Lung (tissue), 16 donors: ENCODE data around the gene NUDT21. TPM values are rescaled to one million over a fixed set of nuclear protein-coding genes. Genes with fewer than 3 reads are reported as not detected.

Source experiments
- ATAC-seq: fragments of 200-7000 bp; cut with Tn5 transposase; one replicate; pipeline ENCODE4 v1.9.1; 2020; ENCODE audit warnings: moderate number of reproducible peaks; ENCODE audit not compliant: insufficient read depth, low FRiP score
- DNase-seq, 3 donors: peaks; one replicate each; pipeline ENCODE4 v3.0.0-alpha.2; 2013 to 2017
- H3K27ac ChIP-seq, 2 donors: one replicate each; pipeline ENCODE4 v1.5.1; 2013; ENCODE audit warnings: mild to moderate bottlenecking in 2 of 2, moderate library complexity in 2 of 2, control low read depth in 1 of 2, inconsistent platforms in 1 of 2, low read depth in 1 of 2, low read length in 1 of 2
- H3K27me3 ChIP-seq, 3 donors: one replicate each; pipeline ENCODE4 v1.5.1; 2013; ENCODE audit warnings: low read length in 2 of 3; ENCODE audit not compliant: control insufficient read depth in 3 of 3, insufficient read depth in 3 of 3
- H3K36me3 ChIP-seq, 4 donors: one replicate each; pipeline ENCODE4 v1.5.1; 2013; ENCODE audit warnings: low read length in 4 of 4, mild to moderate bottlenecking in 1 of 4, moderate library complexity in 1 of 4; ENCODE audit not compliant: control insufficient read depth in 4 of 4, insufficient read depth in 4 of 4
- H3K4me1 ChIP-seq, 5 donors: one replicate each; pipeline ENCODE4 v1.5.1; 2013; ENCODE audit warnings: low read length in 5 of 5, mild to moderate bottlenecking in 2 of 5, moderate library complexity in 1 of 5; ENCODE audit not compliant: control insufficient read depth in 5 of 5, insufficient read depth in 5 of 5
- H3K4me3 ChIP-seq: one replicate; pipeline ENCODE4 v1.5.1; 2013; ENCODE audit warnings: mild to moderate bottlenecking, control low read depth, moderate library complexity
- H3K9ac ChIP-seq, 2 donors: one replicate each; pipeline ENCODE4 v1.5.1; 2013; ENCODE audit warnings: low read length in 2 of 2, control low read depth in 1 of 2; ENCODE audit not compliant: insufficient read depth in 1 of 2
- H3K9me3 ChIP-seq, 4 donors: one replicate each; pipeline ENCODE4 v1.5.1; 2013; ENCODE audit warnings: low read length in 3 of 4, mild to moderate bottlenecking in 1 of 4, moderate library complexity in 1 of 4; ENCODE audit not compliant: control insufficient read depth in 4 of 4, insufficient read depth in 3 of 4
- CTCF ChIP-seq: IDR thresholded peaks from 2 replicates; pipeline ENCODE4 v1.5.1; 2012; ENCODE audit warnings: mild to moderate bottlenecking; ENCODE audit errors: control extremely low read depth, extremely low read depth
- WGBS, 2 donors: extraction: QIAGEN DNeasy Blood & Tissue Kit; methylation state at CpG; one replicate each; pipeline ENCODE4 v1.1.7; 2013; 5-methylcytosine and 5-hydroxymethylcytosine counted together
- long read RNA-seq, 5 donors: transcript quantifications; one replicate each; lab custom pipeline, GENCODE V29; 2026
- polyA plus RNA-seq, 2 donors: library from polyadenylated mRNA; stranded (reverse); fragments of 200-250 nt; gene quantifications; one replicate each; pipeline ENCODE4 v1.2.1, GENCODE V29; 2013
- total RNA-seq, 2 donors: library from RNA; depleted of rRNA in 1 of 2; stranded (reverse); fragments of >200 nt in 1 of 2; gene quantifications; one replicate each; pipeline ENCODE4 v1.2.1, GENCODE V29; 2014 to 2021
- donor health status: control.
- donor health status: control.
- donor health status: Bipolar disorder and iron deficiency.
- donor health status: healthy.
- donor health status: DM: yes; HTN: yes; CAD: no.

Gene NUDT21
- total RNA-seq (10 to 100 TPM; 84.8 to 91.0 TPM), polyA plus RNA-seq (10 to 100 TPM; 30.9 to 36.1 TPM)
- long read RNA-seq, donor 1, full-length matches to known transcripts = 59 of 71 reads
- long read RNA-seq, donor 1, partial matches to known transcripts = 12 of 71 reads
- long read RNA-seq, donor 1, other reads (novel, unspliced or antisense) = 0 of 71 reads
- long read RNA-seq, donor 2, full-length matches to known transcripts = 13 of 13 reads
- long read RNA-seq, donor 2, partial matches to known transcripts = 0 of 13 reads
- long read RNA-seq, donor 2, other reads (novel, unspliced or antisense) = 0 of 13 reads
- long read RNA-seq, donor 3, full-length matches to known transcripts = 29 of 29 reads
- long read RNA-seq, donor 3, partial matches to known transcripts = 0 of 29 reads
- long read RNA-seq, donor 3, other reads (novel, unspliced or antisense) = 0 of 29 reads
- long read RNA-seq, donor 4, full-length matches to known transcripts = 10 of 16 reads
- long read RNA-seq, donor 4, partial matches to known transcripts = 6 of 16 reads
- long read RNA-seq, donor 4, other reads (novel, unspliced or antisense) = 0 of 16 reads
- long read RNA-seq, donor 5, full-length matches to known transcripts = 43 of 48 reads
- long read RNA-seq, donor 5, partial matches to known transcripts = 5 of 48 reads
- long read RNA-seq, donor 5, other reads (novel, unspliced or antisense) = 0 of 48 reads

GRCh38 chr16:56450986-56451752 lies at the start of gene NUDT21, which contains the start of gene OGFOD1:
TSS of gene NUDT21 (minus strand) at chr16:56451332. CDS start at chr16:56451202, 130 bp downstream.
TSS of gene OGFOD1 (plus strand) at chr16:56451554. CDS start at chr16:56451613, 59 bp downstream.
- no peak for TF ChIP-seq CTCF
- Histone ChIP-seq H3K9ac (peak within 1 kb of the TSS; percentile 52 to 82), H3K27me3 (no peaks in the 10 kb centered on the region), H3K9me3 (no peaks in the 10 kb centered on the region), H3K36me3 (peaks cover 8 to 23% (median 19%) of the 10 kb centered on the region in 4 donors), H3K27ac (peak within 1 kb of the TSS; percentile 91 to 92), H3K4me1 (peaks cover 11 to 33% (median 17%) of the 10 kb centered on the region in 5 donors), H3K4me3 (peak within 1 kb of the TSS; percentile 96)
- 0% methylated on average over 56 of the region's 56 CpGs for WGBS, 2 donors
- DNase-seq (peak; percentile 96 to 99 (median 98)), ATAC-seq (peak; percentile 99)

GRCh38 chr16:56493815-56494214 lies 42.7 kb upstream of the NUDT21 start:
- Histone ChIP-seq H3K4me1 (no peaks in the 10 kb centered on the region), H3K9ac (no peak overlapping the region), H3K36me3 (peaks cover 7 to 33% (median 13%) of the 10 kb centered on the region in 4 donors), H3K27me3 (no peaks in the 10 kb centered on the region), H3K9me3 (no peaks in the 10 kb centered on the region), H3K27ac (no peak overlapping the region), H3K4me3 (no peak overlapping the region)
- ATAC-seq (no peak), DNase-seq (no peak)
- no peak for TF ChIP-seq CTCF
- 95 to 100% methylated on average over 1 of the region's 1 CpG for WGBS, 2 donors

GRCh38 chr16:56493126-56493525 lies 42.0 kb upstream of the NUDT21 start:
- Histone ChIP-seq H3K9me3 (no peaks in the 10 kb centered on the region), H3K4me1 (no peaks in the 10 kb centered on the region), H3K4me3 (no peak overlapping the region), H3K27me3 (no peaks in the 10 kb centered on the region), H3K36me3 (peaks cover 6 to 28% (median 10%) of the 10 kb centered on the region in 4 donors), H3K9ac (no peak overlapping the region), H3K27ac (no peak overlapping the region)
- DNase-seq = no peak
- WGBS, 2 donors = 87 to 91% methylated on average over 2 of the region's 2 CpGs
- no peak for ATAC-seq
- TF ChIP-seq CTCF = no peak
